SU-DHL-6 (cell line): ENCODE measurements around the gene ZFAND3.

Experiments
- H2AFZ ChIP-seq: fragments of 200-600 bp; sonication (generic); 2 replicates; pipeline ENCODE4 v1.6.1; 2014; ENCODE audit warnings: low read depth, mild to moderate bottlenecking, moderate library complexity, mixed read lengths, antibody characterized with exemption, low read length; ENCODE audit not compliant: severe bottlenecking
- H3F3A ChIP-seq: fragments of 200-600 bp; shearing (Covaris generic); 2 replicates; pipeline ENCODE4 v1.6.0; 2016; ENCODE audit warnings: antibody characterized with exemption, mild to moderate bottlenecking; ENCODE audit not compliant: insufficient read depth
- H3K27ac ChIP-seq: fragments of 200-600 bp; sonication (generic); 2 replicates; pipeline ENCODE4 v1.5.1; 2016; ENCODE audit warnings: low read depth, mild to moderate bottlenecking, low read length, moderate library complexity, mixed read lengths
- H3K27me3 ChIP-seq: fragments of 200-600 bp; sonication (generic), shearing (Covaris generic); 2 replicates; pipeline ENCODE4 v1.6.0; 2014; ENCODE audit warnings: mild to moderate bottlenecking, low read length
- H3K36me3 ChIP-seq: fragments of 200-600 bp; sonication (generic); 2 replicates; pipeline ENCODE4 v1.6.1; 2014; ENCODE audit warnings: mild to moderate bottlenecking, low read length, mixed read lengths
- H3K4me2 ChIP-seq: fragments of 300-600, 200-600 bp; shearing (Covaris generic), sonication (generic); 2 replicates; pipeline ENCODE4 v1.6.0; 2014; ENCODE audit warnings: low read length, low read depth, mild to moderate bottlenecking; ENCODE audit not compliant: poor library complexity, severe bottlenecking
- H3K4me3 ChIP-seq: fragments of 200-600 bp; sonication (generic); 2 replicates; pipeline ENCODE4 v1.5.1; 2014; ENCODE audit warnings: antibody characterized with exemption, low read length, mild to moderate bottlenecking, mixed read lengths; ENCODE audit not compliant: insufficient read depth, poor library complexity, severe bottlenecking
- H3K79me2 ChIP-seq: fragments of 200-600 bp; sonication (generic); 2 replicates; pipeline ENCODE4 v1.6.1; 2014; ENCODE audit warnings: mild to moderate bottlenecking, low read length, moderate library complexity; ENCODE audit not compliant: insufficient read depth
- H3K9ac ChIP-seq: fragments of 200-600 bp; sonication (generic); 2 replicates; pipeline ENCODE4 v1.7.0; 2014; ENCODE audit warnings: mild to moderate bottlenecking, low read length
- H3K9me2 ChIP-seq: fragments of 200-600 bp; sonication (generic); replicated peaks from 2 replicates; pipeline ENCODE4 v1.6.1; 2014; ENCODE audit warnings: low read length; ENCODE audit not compliant: insufficient read depth
- H3K9me3 ChIP-seq: fragments of 200-600 bp; sonication (generic); 2 replicates; pipeline ENCODE4 v1.6.1; 2014; ENCODE audit warnings: low read length, mixed read lengths; ENCODE audit not compliant: insufficient read depth
- H4K20me1 ChIP-seq: fragments of 200-600 bp; sonication (generic); 2 replicates; pipeline ENCODE4 v1.6.1; 2014; ENCODE audit warnings: low read depth, mild to moderate bottlenecking, antibody characterized with exemption, low read length, moderate library complexity, mixed read lengths
- EZH2phosphoT487 ChIP-seq: fragments of 200-600 bp; sonication (generic), shearing (Covaris generic); conservative IDR thresholded peaks from 2 replicates; pipeline ENCODE4 v1.6.1; 2018; ENCODE audit warnings: mild to moderate bottlenecking, antibody characterized with exemption, low read length, moderate library complexity, mixed read lengths
- TF ChIP-seq, protein P1 (sequence below): fragments of 200-600 bp; sonication (generic); IDR thresholded peaks from one replicate; pipeline ENCODE4 v1.5.1; 2017; ENCODE audit warnings: antibody characterized with exemption, mild to moderate bottlenecking, low read length, moderate library complexity; ENCODE audit not compliant: insufficient read depth, poor library complexity, severe bottlenecking

ZFAND3 gene

DNA sequence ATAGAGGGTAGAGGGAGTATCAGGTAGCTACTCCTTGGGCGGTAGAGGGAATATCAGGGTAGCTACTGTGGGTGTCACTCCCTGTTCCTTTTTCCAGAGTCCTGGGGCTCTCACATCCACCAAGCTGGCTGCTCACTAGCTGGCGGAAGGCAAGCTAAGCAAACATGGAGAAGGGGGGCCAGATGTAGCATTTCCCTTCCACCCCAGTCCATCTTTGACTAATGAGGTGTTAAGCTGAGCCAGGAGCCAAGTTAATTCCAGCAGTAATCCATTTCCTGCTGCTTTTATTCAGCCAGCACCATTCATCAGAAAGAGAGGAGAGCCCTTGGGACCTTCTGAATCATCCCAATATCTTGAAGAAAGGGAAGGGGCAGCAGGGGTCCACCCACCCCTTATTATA, 330.0 kb downstream of the ZFAND3 start:
- Histone ChIP-seq H3K36me3 (no peaks in the 10 kb centered on the region), H4K20me1 (no peaks in the 10 kb centered on the region), H3K4me3 (no peak overlapping the region), H3K27me3 (no peaks in the 10 kb centered on the region), H2AFZ (no peak overlapping the region), H3K27ac (no peak overlapping the region), H3K9me2 (no peaks in the 10 kb centered on the region), H3K79me2 (no peaks in the 10 kb centered on the region), H3F3A (no peaks in the 10 kb centered on the region), H3K4me2 (no peak overlapping the region), H3K9me3 (no peaks in the 10 kb centered on the region), H3K9ac (no peak overlapping the region)
- TF ChIP-seq, protein P1, sequence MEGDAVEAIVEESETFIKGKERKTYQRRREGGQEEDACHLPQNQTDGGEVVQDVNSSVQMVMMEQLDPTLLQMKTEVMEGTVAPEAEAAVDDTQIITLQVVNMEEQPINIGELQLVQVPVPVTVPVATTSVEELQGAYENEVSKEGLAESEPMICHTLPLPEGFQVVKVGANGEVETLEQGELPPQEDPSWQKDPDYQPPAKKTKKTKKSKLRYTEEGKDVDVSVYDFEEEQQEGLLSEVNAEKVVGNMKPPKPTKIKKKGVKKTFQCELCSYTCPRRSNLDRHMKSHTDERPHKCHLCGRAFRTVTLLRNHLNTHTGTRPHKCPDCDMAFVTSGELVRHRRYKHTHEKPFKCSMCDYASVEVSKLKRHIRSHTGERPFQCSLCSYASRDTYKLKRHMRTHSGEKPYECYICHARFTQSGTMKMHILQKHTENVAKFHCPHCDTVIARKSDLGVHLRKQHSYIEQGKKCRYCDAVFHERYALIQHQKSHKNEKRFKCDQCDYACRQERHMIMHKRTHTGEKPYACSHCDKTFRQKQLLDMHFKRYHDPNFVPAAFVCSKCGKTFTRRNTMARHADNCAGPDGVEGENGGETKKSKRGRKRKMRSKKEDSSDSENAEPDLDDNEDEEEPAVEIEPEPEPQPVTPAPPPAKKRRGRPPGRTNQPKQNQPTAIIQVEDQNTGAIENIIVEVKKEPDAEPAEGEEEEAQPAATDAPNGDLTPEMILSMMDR: no peak
- no peak for TF ChIP-seq EZH2phosphoT487

- H3F3A ChIP-seq: no peaks in the 10 kb centered on the region
- no peak overlapping the region for H3K4me3 ChIP-seq
- no peak overlapping the region for H3K4me2 ChIP-seq
- no peak overlapping the region for H3K27ac ChIP-seq
- TF ChIP-seq, protein P1: no peak
- no peak for TF ChIP-seq EZH2phosphoT487
- H3K9me3 ChIP-seq: no peaks in the 10 kb centered on the region
- H4K20me1 ChIP-seq: no peaks in the 10 kb centered on the region
- H3K9ac ChIP-seq: no peak overlapping the region
- H3K36me3 ChIP-seq: no peaks in the 10 kb centered on the region
- H2AFZ ChIP-seq: no peak overlapping the region
- H3K79me2 ChIP-seq: no peaks in the 10 kb centered on the region
- no peaks in the 10 kb centered on the region for H3K9me2 ChIP-seq
- no peaks in the 10 kb centered on the region for H3K27me3 ChIP-seq
These were observed 330.5 kb downstream of the ZFAND3 start for GRCh38 chr6:38150021-38150420.

DNA sequence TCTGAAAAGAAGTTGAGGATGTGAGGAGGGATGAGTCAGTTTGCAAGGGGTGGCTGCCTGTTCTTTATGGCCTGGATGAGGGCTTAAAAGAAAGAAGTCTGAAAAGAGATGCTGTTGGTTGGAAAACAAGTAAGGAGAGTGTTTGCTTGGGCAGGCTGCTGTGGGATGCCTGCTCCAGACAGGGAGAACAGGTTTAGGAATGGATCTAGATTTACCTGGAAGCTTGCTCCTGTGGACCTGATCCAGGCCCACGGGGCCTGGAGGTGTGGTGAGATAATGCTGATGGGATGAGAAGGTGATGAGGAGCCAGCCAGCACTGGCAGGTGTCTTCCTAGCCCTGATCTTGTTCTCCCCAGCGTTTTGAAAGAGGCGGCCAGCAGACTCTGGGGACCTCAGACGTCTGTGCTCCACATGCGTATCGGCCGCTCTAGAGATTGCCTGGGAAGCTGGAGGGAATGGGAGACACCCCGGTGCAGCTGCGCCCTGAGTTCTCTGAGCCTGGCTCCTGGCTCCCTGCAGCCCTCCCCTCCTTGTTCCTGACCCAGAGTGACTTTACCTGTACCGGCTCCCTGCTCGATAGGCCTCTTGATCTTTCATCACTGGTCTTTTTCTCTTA, 331.3 kb downstream of the ZFAND3 start:
- Histone ChIP-seq H4K20me1 (no peaks in the 10 kb centered on the region), H3K9me2 (no peaks in the 10 kb centered on the region), H3K4me3 (no peak overlapping the region)

More for the DNA sequence above, 331.3 kb downstream of the ZFAND3 start:
- no peak for TF ChIP-seq EZH2phosphoT487
- TF ChIP-seq, protein P1: no peak
- H3F3A ChIP-seq: no peaks in the 10 kb centered on the region
- no peak overlapping the region for H2AFZ ChIP-seq
- H3K4me2 ChIP-seq: no peak overlapping the region
- no peaks in the 10 kb centered on the region for H3K27me3 ChIP-seq
- H3K36me3 ChIP-seq: no peaks in the 10 kb centered on the region
- no peaks in the 10 kb centered on the region for H3K9me3 ChIP-seq
- H3K27ac ChIP-seq: no peak overlapping the region
- no peak overlapping the region for H3K9ac ChIP-seq
- no peaks in the 10 kb centered on the region for H3K79me2 ChIP-seq
